HG03439 (cell line): Measurements from ENCODE around the gene GSG1L.

Experiments used
- ATAC-seq: cut with Tn5 transposase; IDR thresholded peaks from one replicate; pipeline ENCODE4 v1.9.1; 2021; ENCODE audit warnings: mild to moderate bottlenecking, moderate library complexity; ENCODE audit not compliant: unreplicated experiment

The GSG1L gene

DNA sequence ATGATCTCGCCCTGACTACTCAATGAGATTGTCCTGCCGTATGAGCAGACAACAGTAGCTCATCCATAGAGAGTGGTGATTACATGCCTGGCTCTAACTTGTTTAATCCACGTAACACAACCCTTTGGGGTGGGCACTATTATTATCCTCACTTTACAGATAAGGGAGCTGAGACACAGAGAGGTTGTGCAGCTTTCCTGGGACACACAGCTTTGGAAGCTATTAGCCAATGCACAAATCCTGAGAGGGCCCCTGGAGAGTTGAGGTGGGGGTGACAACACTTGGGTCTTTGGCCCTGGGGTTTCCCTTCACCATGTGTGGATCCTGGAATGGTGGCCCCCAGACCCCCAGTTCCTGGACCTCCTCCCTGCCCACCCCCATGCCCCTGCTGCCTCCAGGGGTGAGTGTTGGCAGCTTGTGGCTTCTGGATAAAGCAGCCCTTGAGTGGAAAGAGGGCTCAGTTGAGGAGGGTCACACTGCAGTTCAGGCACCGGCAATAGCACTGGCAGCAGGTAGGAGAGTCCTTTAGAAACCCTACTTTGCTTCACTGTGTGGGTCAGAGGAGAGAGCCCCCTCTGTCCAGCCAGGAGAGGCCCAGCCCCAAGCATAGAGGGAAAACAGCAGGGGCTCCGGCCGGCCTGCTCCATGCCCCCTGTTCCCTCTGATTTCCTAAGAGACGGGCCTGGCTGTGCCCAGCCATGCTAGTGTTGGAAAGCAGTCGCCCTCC is 282.9 kb downstream of the GSG1L start:
- ATAC-seq, result no peak

DNA sequence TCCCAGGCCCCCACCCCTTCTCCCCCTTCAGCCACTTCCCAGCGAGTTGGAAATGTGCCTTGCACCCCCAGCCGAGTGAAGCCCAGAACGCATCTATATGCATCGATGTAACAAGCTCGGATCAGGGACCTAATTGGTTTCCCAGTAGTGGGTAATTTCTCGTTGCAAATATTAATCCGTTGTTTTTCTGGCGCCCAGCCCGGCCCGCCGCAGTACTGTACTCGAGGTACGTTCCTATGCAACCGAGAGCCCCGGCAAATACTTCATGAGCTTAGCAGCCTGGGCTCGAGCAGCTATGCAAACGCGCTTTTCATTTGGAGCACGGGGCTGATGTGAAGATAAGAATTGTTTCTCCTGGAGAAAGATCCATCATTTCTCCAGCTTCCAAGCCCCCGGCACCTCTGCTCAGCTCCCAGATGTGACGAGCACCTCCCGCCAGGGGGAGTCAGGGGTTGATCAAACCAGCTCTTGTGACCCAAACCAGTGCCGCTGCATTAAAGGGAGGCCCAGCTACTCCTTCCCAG is 283.8 kb downstream of the GSG1L start:
- ATAC-seq, result no peak

DNA sequence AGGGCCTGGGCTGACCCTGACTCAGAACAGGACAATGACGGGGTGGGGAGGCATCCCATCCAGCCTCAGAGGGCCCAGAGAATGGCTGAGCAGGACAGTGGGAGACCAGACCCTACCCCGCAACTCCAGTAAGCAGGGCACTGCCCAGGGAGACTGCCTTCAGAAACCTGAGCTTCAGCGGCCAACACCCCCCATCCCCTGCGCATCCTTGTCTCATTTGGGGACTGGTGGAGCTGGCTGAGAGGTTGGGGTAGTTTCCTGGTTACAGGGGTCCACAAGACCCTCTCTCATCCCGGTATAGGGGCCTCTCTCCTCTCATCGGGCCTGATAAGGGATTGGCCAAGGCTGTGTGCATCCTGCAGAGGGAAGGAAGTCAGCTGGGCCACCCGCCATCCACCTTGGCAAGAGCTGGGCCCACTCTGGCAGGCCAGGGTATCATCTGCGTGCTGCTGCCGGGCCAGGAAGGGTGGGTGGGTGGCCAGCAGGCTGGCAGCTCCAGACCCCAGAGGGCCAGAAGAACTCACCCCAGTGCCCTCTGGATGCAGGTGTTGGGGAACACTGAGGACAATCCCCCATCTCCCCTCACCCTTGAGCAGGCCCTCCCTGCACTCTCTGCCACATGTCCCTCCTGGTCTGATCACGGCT is 284.5 kb downstream of the GSG1L start:
- no peak for ATAC-seq

DNA sequence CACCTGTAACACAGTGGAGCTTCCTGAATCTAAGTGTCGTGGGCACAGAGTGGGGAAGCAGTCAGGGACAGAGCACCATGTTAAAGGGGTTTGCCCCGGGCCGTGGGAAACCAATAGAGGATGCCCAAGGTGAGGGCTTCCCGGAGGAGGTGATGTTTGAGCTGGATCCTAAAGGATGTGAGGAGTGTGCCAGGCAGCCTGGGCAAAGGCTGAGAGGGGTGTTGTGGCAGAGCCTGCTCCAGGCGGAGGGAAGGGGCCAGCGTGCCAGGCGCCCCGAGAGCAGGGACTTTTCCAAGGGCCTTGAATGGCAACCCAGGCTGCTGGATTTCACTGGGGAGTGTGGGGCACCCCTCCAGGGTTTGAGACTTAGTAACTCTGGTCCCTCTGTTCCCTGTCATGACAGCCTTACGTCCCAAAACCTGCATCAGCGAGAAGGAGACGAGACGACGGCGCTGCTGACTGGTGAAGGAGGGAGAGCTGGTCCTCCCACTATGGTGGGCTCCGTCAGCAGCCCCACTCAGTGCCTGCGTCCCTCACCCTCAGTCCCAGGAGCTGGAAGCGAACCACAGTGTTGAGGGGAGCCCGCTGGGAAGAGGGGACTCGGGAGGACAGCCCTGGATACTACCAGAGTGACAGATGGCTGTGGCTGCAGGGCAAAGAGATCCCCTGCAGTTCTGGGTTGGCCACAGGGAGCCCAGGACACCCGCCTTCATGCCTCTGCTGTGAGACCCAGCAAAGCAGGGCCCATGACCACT is 285.2 kb downstream of the GSG1L start:
- ATAC-seq, result no peak

DNA sequence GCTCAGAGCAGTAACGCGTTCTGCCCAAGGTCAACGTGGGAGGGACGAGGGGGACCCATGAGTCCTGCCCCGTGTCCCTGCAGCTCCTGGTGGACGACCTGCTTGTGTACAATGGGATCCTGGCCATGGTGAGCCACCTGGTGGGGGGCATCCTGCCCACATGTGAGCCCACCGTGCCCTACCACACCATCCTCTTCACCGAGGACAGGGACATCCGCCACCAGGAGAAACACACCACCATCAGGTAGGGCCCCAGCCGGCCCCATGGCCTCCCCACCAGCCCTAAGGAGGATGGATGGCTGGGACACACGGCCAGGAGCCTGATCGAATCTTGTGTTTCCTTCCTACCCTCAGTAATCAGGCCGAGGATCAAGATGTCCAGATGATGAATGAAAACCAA is 286.0 kb downstream of the GSG1L start:
- ATAC-seq, result no peak

DNA sequence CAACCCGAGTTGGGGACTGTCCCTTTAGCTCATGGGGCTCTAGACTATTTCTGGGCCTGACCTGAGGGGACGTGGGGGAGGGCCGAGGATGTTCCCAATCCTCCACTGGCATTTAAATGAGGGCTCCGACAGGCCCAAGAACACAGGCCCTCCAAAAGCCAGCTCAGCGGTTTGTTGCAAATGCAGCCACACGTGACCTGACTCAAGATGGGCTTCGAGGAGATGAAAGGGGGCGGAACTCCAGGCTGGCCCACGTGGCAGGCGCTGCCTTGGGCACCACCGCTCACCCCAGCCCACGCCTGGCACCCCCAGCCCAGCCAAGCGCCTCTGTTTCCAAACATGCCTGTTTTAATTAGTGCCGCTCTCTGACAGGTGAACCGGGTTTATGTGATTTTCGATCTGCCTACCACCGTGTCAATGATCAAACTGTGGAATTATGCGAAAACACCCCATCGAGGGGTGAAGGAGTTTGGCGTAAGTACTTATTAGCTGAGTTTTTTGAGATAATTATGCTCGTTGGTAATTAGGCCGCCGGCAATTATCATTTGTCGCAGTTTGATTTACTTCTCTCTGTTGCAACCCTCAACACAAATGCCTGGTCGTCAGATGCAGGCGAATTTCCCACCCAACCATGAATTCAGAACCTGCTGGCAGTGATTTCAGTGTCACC is 286.8 kb downstream of the GSG1L start:
- no peak for ATAC-seq

DNA sequence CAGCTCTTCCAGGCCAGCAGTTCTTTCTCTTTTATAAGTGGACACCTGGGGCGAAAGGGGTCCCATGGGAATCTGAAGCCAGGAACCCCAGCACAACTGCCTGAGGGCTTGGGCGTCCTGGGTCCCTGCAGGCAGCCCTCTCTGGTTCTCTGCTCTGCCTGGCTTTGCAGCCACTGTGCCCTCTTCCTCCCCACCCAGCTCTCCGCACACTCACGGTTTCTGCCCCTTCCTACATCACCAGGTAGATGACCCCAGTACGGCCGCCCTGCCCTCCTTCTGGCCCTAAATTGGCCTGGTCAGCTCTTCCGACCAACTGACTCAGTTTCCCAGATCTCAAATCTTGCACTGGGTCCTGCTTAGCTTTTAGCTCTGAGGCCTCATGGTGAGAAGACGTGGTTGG is 288.3 kb downstream of the GSG1L start:
- ATAC-seq, result no peak

DNA sequence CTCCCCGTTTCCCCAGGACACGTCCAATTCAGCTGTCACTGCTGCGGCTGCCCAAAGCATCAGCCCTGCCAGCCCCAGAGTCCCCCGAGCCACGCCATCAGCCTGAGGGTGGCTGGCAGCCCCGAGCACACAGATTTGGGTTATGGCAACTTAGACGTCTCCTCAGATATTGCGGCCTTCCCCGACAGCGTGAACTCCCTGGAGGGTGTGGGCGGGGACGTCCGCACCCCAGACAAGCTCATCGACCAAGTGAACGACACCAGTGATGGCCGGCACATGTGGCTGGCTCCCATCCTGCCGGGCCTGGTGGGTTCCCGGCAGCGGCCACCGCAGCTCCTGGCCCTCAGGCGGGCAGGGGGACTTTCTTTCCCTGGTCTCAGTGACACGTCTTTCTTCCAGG is 288.7 kb downstream of the GSG1L start:
- ATAC-seq, result no peak

DNA sequence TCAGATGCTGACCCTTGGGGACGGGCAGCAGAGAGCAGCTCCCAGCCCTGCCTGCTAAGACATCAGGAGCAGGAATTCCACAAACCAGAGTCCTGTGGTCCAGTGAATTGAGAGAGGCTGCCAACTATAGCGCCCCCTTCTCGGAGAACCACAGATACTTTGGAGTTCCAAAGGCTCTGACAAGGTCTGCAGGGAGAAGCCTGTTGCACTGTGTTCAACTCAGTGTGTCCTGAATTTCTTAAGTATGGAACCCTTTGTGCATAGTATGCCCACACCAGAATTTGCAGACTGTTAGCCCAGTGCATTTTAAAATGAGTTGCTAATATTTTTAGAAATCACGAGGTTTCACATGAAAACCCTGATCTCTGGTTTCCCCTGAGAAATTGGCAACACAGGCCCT is 290.2 kb downstream of the GSG1L start:
- ATAC-seq, result no peak

DNA sequence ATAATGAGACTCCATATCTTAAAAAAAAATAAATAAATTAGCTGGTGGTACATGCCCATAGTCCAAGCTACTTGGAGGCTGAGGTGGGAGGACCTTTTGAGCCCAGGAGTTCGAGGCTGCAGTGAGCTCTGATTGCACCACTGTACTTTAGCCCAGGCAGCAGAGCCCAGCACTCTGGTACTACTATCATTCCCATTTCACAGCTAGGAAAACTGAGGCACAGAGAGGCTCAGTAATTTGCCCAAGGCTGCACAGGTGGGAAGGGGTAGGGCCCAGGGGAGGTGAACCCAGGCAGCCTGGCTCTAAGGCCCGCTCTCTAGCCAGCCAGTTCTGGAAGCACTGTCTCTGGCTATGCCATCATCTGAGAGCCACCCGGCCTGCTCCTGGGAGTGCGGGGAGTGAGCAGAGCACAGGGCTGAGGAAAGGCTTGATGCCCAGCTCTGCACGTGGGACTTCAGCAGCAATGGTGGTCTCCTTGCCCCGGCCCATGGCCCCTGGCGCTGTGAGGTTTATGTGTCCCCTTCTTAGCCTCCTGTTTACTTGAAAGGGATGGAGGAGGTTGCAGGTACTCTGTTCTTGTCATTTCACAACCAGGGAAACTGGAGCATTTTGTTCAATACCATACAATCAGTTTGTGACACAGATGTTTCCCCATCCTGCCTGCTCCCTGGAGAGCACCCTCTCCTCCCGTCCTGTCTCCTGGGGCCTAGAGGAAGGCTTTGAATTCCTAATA is 291.3 kb downstream of the GSG1L start:
- no peak for ATAC-seq

DNA sequence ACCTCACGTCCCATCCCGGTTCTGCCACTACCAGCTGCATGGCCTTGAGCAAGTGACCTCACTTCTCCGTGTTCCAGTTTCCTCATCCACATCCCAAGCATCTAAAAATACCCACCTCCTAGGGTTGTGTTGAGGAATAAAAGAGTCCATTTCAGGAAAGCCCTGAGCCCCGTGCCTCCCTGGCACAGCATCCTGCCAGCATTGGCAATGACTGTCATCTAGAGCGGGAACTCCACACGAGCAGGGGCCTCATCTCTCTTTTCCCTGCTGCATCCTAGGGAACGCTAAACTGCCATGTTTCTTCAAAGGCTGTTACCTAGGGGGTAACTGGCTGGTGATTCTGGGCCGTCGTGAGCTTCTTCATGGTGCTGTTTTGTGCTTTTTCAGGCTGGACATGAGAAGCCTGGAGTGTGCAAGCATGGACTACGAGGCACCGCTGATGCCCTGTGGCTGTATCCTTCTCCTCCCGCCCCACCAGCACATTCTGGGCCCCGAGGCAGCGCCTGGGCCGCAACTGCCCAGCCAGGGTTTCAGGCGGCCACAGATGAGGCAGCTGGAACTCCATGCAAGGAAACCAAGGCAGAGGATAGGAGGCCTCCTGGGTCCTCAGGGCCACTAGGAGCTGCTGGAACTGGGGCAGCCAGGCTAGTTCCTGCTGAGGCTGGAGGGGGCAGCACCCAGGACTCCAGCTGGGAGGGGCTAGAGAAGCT is 292.2 kb downstream of the GSG1L start:
- ATAC-seq, result no peak

DNA sequence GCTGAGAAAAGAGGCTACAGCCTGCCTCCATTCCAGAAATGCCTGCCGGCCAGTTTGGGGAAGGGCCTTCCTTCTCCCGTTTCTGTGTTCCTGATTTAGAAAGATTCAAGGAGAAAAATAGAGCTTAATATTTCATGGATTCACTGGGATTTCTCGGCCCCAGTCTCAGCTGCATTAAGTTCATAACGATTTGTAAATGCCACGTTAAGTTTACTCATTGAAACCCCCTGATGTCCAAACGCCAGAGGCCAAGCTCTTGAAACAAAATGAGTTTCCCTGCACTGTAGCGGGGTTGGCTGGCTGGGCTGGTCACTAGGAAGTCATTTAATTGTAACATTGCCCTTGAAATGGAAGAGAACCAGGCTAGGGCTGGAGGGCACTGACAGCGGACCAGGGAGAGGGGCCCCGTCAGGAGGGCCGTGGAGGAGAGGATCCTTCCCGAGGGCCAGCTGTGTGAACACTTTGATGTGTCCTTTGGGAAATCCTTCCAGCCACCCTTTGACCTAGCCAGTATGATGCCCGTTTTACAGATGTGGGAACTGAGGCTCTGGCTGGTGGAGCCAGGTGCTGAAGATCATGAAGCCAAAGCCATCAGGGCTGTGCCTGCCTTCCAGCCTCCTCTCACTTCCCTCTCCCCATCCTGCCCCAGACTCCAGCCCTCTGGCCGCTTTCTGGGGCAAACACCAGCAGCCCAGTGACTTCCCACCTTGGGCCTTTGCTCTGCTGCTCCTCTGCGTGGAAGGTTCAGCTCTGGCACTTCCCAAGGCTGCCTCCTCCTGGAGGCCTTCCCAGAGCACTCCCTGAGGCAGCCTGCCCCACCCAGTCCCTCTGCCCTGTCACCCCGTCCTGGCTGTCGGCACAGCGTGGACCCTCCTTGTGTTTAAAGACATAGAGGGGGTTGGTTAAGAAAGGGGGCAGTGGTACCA is 293.0 kb downstream of the GSG1L start:
- no peak for ATAC-seq

DNA sequence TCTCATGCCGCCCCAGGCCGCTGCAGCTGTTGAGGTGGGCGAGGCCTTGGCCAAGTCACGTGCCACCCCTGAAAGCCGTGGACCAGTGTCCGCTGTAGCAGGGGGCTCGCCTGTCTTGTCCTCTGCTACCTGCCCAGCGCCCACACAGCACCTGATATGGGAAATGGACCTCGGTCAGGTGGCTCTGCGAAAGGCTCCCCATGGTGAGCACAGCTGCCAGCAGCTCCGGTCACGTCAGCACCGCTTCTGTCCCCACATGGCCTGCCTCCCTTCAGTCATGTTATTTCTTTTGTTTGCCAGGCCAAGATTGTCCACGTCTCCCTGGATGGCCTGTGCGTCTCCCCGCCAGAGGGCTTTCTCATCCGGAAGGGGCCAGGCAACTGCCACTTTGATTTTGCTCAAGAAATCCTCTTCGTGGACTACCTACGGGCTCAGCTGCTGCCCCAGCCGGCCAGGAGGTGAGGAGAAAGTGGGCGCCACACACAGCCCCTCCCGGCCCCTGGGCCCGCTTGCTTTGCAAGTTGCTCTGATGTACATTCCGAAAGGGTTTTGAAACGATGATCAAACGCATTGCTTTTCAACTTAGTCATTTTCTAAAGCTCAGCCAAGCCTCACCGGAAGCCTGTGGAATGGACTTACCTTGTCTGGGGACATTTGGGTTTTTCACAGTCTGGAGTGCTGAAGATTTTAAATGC is 293.8 kb downstream of the GSG1L start:
- ATAC-seq, result no peak

DNA sequence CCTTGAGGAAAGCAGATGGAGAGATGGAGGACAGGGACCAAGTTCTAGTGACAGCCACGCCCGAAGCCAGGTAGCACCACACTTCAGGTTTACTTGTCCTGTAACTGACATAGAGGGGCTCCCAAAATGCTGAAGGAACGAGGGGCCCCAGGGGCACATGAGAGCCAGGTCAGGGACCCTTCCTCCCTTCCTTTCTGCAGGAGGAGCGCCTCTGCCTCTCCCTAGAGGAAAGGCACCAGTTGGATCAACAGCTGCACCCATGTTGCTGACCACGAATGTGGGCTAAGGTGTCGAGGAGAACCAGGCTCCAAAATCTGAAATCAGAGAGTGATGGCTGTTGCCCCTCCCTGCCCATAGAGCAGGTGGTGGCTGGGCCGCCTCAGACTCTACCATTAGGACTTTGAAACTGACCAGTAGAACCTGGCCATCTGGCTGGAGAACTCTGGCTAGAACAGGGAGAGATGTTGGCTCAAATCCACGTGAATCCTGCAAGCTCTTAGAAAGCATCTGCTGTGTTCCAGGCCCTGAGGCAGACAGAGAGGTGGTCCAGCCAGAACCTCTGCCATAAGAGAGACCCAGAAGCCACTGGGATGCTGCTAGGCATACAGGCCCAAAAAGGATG is 294.8 kb downstream of the GSG1L start:
- ATAC-seq, result no peak

DNA sequence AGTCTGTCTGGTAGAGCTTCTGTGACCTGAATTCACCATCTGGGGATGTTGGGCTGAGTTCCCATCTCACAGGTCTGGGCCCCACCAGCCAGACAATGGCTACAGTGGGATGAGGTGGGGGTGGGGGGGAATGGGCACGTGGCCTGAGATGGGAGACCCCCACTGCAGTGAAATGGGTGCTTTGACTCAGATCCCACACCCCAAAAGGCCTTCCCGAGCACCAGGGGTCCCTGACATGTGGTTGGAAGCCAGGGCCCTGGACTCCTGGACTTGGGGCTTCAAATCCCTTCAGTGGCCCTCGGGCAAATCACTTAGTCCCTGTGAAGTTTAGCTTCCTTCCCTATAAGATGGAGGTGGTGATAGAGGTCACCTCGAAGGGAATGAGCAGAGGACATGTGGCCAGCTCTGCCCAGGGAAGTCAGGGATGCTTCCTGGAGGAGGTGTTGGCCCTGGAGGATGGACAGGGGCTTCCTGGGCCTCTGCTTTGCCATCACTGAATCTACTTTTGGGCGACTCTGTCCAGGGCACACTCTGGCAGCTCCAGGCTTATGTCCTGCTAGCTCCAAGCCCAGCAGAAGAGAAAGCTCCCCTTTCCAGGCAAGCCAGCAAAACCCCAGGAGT is 295.4 kb downstream of the GSG1L start:
- no peak for ATAC-seq

DNA sequence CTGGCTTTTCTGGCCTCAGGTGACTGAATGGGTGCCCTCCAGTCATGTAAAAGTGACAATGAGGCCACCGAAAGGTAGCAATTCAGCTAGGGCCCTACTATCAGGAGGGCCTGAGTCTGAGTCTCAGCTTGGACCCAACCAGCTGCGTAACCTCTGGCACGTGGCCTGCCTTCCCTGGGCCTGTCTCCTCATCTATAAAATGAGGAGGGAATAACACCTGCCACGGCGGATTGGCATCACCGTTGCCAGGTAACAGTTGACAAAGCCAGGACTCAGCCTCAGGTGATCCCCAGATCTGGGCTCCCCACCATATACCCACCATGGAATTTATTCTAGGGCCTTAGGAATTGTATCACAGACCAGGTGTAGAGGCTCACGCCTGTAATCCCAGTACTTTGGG is 296.4 kb downstream of the GSG1L start:
- no peak for ATAC-seq

DNA sequence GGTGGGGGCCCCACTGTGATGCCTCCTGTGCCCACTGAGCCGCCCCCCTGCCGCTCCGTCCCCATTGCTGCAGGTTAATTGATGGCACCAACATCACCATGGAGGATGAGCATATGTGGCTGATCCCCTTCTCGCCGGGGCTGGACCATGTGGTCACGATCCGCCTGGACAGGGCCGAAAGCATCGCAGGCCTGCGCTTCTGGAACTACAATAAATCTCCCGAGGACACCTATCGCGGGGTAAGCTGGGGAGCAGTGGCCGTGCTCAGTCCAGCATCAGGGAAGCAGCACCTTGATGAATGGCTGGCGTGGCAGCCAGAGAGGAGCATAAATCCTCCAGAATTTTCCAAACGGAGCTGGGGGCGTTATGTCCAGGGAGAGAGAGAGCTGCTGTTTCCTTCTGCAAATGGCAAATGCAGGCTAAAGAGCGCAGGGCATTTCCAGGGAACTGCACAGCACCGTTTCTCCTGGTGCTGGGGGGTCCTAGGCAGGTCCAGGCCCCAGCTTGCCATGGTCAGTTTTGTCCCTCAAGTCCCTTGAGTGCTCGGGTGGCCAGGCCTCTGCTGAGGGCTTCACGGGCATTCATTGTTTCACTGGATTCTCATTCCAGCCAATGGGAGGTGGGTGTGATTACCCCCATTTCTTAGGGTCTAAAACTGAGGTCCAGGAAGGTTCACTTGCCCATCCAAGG is 297.1 kb downstream of the GSG1L start:
- ATAC-seq, result no peak
